ENCODE measurements around the gene HOXD9.

HOXD9 gene

DNA sequence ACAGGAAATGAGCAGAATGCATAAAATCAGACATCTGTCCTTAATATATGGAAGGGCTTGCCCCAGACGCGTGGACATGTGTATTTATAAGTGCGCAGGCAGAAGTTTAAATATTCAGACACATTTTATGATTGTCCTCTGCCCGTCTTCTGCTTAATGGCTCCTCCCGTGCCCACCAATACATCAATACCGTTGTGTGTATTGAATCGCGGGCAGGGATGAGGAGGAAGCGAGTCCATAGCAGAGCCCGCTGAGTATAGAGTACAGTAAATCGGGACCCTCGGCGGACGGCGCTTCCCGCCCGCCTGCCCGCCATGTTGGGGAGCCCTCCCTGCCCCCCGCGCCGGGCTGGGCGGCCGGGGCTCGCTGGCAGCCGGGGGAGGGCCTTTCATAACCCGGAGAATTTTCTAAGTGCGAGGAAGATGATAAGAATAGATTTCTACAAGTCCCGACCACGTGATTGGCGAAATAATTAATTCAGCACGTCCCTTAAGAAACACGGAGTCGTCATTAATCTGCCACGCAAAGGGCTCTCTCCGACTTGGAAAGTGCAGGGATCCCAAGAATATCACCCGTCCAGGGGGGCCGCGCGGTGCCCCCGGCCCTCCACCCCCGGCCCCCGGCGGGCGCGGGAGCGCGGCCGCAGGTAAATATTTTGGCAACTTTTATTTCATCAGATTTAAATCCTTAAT, 34.4 kb downstream of the HOXD9 start, which contains the start of gene HOXD3:
Gene HOXD3, plus strand, starts transcription at position 501 of the 692 bp plus-strand sequence. CDS start 11,808 bp downstream, outside the sequence.
- DNase-seq: no peak

DNA sequence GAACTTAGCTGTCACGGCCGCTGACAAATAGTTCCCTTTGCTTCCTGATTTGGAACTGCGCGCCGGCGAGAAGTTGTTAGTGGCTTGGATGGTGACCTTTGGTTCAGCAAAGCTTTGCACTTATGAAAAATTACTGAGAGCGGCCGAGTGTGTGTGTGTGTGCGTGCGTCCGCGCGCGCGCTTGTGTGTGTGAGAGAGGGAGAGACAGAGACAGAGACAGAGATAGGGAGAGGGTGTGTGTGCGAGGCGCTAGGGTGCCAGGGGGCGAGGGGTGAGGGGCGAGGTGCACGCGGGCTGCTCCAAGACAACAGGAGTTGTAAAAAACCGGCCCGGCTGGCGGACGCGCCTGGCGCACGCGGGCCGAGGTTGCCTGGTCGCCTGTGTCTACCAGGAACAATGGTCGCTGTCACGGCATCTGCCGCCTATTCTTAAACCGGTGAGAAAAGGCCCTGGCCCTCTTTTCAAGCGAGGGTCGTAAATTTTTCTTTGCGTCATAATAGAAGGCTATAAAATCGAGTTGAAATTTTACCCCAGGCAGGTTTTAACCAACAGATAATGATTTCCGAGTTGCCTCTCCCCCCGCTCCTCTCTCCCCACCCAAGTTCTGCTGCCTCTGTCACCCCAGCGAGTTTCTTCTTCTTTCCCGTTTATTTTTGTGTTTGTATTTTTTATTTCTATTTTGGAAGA, 35.1 kb downstream of the HOXD9 start:
- no peak for DNase-seq

DNA sequence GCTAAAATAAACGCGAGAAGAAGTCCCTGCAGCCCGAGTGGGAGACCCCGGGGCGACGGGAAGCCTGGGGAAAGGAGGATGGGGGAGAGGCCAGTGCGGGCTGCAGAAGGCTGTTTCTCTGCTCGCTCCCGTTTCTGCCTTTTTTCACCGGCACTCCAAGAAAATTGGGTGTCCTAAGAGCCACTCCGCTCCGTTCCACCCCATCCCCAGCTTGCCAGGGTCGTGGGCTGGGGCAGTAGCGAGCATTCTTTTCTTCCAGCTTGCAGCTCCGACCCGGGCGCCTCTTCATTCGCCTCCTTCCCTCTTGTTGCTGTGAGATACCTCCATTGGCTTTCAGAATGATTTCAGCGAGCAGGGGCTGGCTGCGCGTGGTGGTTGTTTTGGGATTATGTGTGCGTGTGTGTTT, 35.7 kb downstream of the HOXD9 start:
- no peak for DNase-seq

DNA sequence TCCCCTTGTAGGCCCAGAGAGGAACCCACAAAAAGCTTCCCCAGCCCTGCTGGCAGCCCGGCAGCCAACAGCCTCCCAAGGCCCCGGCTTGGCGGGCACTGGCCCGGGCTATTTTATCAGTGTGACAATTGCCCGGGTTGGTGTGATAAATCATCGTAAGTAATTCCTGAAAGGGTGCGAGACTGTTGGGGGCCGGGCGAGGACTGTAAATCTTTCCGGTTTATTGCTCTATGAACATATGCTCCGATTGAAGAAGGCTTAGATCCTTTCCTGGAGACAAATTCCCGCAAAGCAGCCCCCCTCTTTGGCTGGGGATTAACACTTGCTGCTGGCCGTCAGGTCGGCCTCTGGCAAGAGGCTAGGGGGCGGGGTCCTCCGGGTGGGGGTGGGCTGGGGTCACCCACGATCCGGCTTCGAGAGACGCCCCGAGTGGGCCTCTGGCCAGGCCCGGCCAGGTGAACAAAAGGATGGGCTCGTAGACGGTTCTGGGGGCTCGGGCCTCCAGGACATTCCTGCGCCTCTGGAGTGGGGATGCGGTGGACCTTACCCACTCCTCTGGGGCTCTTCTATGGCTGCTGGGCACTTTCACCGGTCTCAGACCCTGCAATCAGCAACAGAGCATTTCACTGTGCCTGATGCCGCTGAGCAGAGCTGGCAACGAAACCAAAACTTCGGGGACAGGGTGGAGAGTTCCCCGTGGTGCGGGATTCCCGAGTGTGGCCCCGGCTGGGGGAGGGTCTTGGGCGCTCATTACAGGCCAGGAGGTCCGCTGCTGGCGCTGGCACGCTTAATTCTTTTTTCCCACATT, 36.5 kb downstream of the HOXD9 start:
- DNase-seq: no peak

DNA sequence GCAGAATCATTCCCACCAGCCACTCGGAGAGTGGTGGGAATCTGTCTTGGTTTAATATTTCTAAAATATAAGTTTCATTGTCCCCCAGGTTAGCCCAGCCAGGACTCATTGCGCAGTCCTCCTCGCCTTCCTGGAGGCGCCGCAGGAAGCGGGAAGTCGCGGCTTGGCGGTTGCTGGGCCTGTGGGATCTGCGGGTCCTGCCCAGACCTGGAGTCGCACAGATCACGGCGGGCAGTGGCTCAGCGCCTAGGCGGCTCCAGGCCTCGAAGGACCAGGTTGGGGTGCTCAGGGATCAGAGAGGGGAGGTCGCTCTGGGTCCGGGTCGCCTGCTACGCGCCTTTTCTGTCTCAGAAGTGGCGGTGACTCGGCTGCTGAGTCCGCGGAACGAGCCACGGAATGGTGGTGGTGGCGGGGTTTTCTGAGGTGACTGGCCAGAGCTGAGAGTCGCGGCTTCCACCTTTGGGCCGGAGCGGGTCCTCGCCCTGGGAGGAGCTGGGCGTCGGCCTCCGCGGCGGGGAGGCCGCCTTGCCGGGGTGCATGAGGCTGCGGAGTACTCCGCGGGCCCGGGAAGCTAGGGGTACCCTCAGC, 37.2 kb downstream of the HOXD9 start:
- no peak for DNase-seq

DNA sequence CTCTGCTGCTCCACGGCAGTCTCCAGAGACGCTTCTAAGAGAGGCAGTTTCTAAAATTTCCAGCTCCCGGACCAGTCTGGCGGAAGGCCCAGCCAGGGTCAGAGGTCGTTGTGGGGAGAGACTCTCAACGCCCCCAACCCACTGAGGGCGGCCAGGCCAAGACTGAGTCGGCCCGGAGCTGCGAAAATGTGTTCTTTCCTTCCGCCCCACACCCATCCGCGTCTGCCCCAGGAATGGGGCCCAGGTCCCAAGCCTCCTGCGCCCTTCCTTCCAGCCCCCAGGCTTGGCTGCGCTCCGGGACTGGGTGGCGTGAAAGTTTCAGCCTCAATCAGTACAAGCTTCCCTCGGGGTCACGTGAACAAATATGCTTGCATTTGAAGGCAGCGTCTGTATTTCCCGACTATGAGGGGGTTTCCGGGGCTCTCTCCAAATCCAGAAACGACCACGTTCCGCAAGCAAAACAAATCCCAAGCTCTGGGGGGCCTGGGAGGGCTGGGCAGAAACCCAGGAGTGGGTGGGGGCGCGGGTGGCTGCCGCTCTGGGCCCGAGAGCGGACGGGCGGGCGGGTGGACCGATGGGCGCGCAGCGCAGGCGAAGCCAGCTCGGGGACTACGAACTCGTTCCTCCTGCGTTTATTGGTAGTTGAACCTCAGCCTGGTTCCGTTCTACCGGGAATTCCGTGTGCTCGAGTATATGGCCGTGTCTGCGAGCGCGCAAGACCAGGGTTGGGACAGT, 37.9 kb downstream of the HOXD9 start:
- DNase-seq: no peak

DNA sequence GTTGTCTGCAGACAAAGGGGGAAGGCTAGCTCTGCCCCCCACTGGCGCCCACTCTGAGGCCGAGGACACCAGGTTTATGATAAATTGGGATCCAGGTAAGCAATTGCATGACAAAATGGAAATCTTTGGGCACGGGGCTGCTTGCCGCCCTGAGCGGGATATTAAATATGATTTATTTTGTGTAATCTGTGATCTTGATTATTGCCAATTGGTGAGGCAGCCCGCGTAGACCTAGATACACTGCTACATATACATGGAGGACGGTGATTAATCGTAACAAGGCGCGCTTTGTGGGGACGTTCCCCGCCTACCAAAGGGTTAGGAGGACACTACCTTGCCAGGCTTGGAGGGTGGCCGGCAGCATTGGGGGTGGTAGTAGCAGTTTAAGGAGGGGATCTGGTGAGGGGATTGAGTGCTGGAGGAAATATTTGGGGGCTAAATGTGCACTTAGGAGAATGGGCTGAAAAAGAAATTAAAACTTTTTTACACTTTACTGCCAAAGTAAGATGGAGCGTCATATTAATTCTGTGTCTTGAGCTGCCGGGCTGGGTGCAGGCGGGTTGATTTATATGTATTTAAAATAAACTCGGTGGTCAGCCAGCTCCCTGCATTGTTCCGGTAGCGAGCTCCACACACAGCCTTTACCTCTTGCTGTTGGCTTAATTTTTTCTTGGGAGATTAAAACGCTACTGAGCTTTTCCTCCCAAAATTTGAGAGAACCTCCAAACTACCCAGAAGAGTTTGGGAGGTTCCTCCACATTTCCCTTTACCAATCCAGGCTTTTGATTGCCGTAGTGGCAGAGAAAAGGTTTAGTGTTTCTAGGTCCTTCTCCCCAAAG, 38.7 kb downstream of the HOXD9 start:
- DNase-seq: no peak

DNA sequence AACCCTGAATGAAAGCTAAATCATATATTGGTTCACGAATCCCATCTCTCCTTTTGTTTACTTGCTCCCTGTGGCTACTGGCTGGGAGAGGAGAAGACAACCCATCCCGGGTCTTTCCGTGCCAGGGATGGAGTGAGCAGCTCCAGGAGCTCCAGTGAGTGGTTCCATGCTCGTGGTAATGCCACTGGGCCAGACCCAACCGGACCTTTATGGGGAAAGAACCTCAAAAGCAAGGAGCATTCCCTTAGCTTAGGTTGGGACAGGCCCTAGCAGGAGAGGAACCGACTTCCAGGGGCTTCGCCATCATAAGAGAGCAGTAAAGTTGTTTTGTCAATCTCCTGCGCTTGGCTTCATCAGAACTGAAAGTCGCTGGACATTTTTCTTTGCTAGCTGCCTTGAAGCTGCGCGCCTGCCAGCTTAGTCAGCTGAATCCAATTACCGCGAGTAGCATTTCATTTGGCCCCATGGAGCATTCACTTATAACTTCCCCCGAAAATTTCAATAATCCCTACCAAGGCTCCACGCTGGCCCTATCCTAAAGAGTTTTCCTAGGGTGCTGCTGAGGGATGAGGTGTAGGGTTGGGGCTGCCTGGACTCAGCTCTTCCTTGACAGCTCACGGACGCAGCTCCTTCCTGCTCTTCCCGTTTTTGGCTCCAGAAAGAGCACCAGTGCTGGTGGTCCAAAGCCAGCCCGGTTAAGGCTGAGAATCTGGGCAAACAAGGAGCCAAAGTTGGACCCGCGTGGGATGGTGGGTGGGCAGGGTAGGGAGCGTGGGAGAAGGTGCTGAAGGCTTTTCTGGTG, 39.5 kb downstream of the HOXD9 start:
- no peak for DNase-seq

DNA sequence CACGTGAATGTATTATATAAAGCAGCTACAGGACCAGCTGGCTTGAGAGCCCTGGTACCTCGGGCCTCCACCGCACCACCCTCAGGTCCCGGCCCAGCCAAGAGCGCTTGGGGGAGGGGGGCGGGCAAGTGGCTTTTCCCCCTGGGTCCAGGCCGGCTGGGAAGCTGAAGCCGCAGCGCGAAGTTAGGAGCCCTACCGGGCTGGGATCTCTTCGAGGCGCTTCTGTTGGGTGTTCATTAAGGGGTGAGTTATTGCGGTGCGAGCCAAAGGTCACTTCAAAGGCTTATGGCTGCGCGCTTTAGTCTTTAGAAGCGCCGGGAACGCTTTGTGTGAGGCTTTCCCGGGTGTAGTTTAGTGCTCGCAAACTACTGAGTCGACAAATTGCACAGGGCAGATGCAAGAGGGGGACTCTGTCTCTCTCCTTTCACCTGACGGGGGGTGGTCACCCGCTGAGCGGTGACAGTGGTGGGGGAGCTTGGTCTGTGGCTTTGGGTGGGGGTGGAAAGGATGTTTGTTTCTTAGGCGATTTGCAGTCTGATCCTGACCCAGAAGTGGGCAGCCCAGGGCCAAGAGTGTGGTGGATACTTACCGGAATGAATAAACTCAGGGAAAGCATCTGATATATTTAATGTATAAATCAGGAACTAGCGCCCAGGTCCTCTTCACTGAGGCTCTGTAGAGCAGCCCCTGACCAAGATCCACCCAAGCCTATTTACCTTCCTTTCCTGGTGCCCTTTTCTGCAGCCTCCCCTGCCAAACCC, 40.6 kb downstream of the HOXD9 start:
- DNase-seq: no peak

DNA sequence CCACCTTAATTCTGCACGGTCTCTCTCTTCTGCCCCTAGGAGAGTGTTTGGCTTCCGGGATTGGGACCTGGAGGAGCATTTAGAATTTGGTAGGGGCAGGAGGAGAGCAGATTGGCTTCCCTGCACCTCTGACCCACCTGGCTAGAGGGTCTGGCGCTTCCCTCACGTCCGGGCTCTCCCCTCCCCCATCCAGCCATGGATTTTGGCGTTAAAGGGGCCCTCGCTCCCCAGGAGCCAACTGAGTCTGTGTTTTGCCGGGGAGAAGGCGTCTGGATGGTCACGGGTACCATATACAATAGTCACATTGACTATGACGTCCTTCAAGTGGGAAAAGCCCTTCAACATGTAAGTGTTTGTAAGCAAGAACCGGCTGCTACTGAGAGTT, 41.1 kb downstream of the HOXD9 start:
- no peak for DNase-seq

DNA sequence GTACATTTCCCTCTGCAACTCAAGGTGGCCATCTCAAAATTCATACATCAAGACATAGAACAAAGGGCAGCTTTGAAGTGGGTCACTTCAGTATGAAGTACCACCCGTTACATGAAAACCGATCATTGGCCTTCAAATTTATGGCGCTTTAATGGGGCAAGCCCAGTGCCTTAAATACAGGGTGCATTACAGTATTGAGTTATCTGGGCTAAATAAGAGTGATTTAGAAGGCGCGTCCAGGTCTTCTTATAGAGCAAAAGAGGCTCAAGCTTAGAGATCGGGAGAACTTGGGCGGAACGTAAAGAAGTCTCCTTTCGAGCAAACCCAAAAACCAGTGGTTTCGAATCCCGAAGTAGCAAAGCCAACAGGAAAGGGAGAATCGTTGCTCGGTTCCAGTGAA, 41.7 kb downstream of the HOXD9 start:
- DNase-seq: no peak

DNA sequence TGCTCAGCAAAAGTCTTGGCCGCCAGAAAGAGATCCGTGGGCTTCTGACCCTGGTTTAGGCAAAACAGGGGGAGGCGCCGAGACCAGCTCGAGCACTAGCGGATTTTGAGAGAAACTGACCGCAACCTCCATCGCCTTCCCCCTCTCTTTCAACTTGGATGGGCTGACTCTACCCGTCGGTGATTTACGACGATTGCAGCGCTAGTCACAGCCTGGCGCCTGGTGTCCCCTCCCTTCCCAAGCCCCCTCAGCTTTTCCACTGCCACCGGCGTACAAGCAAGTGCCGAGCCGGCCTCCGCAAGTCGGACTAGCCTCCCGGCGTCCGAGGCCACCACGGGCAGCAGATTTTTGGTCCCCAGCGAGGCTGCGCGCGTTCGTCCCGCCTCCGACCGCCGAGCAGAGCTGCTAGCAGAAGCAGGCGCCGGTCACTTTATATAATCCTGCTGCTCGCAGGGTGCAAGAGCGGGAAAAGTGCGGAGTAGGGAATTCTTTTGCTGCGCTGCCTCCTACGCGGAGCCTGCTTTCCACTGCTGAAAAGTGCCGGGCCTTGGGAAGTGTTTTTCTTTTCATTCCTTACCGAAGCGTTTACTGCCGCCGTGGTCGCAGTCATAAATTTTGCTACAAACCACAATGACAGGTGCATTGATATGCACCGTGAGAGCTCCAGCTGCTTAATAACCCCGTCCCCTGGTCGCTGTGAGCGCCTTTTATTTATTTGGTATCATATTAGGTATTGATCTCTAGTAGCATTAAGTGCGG, 42.3 kb downstream of the HOXD9 start:
- no peak for DNase-seq

DNA sequence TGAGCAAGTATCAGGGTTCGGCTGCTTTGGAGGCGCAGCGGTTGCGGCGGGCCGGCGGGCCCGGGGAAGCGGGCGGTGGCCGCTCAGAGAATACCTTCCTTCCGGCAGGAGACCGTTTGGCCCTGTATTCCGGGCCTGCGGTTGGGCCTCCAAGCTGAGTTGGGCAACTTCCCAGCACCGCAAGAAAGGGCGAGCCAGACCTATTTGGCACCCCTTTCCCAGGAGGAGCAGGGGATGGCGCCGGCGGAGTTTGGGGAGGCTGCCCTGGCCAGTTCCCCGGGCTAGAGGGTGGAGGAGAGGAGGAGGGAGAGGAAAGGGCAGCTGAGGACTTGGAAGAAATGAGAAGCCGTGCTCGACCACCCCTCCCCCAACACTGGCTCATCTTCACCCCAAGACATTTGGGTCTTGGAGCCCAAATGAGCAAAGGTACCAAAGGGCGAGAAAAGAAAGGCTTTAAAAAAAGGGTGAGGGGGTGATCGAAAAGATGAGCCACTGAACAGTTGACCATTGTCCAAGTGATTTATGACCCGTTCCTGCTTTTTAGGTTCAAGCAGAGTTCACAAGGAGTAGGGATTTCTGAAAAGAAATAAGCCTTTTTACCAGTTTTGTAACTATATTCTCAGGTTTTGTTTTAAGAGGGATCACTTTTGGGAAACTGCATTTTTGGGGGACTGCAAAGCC, 43.0 kb downstream of the HOXD9 start:
- no peak for DNase-seq

DNA sequence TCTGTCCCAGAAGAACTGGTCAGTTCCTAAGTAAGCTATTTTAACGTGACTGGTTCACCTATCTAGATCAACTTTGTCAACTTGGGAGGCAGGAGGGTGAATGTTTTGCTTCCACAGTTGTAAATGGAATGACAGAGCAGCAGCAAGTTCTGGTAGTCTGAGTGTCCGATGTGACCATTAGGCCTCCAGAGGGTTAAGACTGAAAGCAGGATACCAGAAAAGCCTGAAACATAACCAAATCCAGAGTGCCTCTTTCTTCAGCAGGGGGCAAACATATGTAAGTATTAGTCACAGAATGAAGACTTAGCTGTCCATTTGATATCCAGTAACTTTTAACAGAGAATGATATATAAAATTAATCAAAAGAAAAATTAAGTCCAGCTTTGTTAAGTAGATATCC, 43.8 kb downstream of the HOXD9 start:
- no peak for DNase-seq

DNA sequence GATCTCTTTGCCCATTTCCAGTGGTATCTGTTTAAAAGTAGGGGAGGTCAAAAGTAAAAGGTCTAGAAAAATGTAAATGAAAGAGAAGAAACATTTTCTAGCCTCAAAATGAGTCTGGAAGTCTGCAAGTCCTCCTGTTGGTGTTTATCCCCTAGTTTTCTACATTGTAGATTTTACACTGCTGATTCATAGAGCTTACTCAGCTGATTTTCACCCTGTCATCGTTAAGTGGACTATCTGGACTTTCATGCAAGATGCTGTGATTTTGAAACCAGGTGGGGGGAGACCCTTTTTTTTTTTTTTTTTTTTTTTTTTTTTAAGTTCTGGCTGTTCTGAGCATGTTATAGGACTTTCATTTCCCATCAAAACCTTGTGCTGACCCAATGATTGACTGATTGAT, 44.9 kb downstream of the HOXD9 start:
- DNase-seq: no peak

DNA sequence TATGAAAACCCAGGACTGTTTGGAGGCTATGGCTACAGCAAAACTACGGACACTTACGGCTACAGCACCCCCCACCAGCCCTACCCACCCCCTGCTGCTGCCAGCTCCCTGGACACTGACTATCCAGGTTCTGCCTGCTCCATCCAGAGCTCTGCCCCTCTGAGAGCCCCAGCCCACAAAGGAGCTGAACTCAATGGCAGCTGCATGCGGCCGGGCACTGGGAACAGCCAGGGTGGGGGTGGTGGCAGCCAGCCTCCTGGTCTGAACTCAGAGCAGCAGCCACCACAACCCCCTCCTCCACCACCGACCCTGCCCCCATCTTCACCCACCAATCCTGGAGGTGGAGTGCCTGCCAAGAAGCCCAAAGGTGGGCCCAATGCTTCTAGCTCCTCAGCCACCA, 46.7 kb downstream of the HOXD9 start:
- no peak for DNase-seq

DNA sequence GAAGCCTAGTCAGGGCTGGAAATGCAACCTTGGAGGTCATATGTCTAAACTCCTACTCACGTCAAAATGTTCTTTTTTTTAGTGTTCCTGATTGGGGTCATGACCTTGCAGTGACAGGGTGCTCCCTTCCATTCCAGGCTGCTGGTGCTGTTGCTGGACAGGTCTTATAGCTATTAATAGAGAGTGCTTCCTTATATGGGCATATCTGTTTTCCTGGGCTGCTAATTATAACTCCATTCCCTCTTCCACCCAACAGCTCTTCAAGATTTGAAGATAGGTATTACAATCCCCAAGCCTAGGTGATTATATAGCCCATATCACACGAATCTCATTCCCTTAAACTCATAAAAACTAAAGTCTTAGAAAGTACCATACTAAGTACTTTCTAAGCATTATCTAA, 47.2 kb downstream of the HOXD9 start:
- DNase-seq: no peak

DNA sequence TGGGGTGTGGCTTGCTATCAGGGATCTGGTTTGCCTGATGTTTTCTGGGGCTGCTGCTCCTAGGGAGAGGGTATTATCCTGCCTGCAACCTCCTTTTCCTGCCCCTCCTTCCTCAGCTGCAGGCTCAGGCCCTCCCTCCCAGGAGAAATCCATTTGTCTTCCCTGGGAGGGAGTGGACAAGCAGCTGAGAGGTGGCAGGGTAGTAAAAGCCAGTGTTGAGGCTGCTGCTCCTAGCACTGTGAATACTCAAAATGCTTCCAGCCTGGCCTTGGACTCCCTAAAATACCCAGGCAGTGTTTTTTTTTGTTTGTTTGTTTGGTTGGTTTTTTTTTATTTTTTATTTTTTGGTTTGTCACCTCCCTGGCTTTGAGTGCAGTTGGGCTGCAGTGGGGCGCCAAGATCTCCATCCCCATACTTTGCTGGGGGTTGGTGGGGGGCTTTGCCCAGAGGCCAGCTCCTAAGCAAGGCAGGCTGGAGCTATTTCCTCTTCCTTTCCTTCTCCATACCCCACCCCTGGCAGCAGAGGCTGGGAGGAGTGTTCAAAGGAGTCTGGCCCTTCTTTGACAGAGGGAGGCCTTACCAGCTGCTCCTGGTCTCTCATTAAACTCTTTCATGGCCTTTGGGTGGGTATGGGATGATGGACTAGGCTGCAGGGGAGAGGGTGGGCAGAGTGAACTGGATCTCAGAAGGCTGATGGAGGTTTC, 48.2 kb downstream of the HOXD9 start:
- no peak for DNase-seq

All from hematopoietic multipotent progenitor cell treated with erythropoietin and hydrocortisone succinate and interleukin-3 and kit ligand, for 6 days (in vitro differentiated cells).